ENCODE results near the gene PTPDC1.

- TF ChIP-seq EZH2 (IDR thresholded peaks at IDR 0.05; ENCODE audit: low read length, unreplicated experiment) = no peak
- no peak for TF ChIP-seq CTCF (conservative IDR thresholded peaks at IDR 0.05; ENCODE audit: low read depth, low read length)
Observed at GRCh38 chr9:94147776-94148175, 63.5 kb downstream of the PTPDC1 start.
